Mesothelial cell of epicardium (in vitro differentiated cells): ENCODE measurements around the gene HDAC10. TPM values are rescaled to one million over a fixed set of nuclear protein-coding genes. Genes with fewer than 3 reads are reported as not detected.

Experiments
- DNase-seq, 2 experiments: peaks; one replicate each; pipeline ENCODE4 v3.0.0; 2021; ENCODE audit warnings: low spot score in 2 of 2; ENCODE audit not compliant: unreplicated experiment in 2 of 2
- H3K27ac Mint-ChIP-seq: 2 replicates; pipeline ENCODE4 v1.8.0; 2021; ENCODE audit warnings: mixed read lengths
- H3K27me3 Mint-ChIP-seq: 2 replicates; pipeline ENCODE4 v1.8.0; 2021; ENCODE audit warnings: low read depth, mixed read lengths
- H3K36me3 Mint-ChIP-seq: 2 replicates; pipeline ENCODE4 v1.8.0; 2021; ENCODE audit warnings: mixed read lengths
- H3K4me1 Mint-ChIP-seq: 2 replicates; pipeline ENCODE4 v1.8.0; 2021; ENCODE audit warnings: mixed read lengths
- H3K4me3 Mint-ChIP-seq: 2 replicates; pipeline ENCODE4 v1.8.0; 2021; ENCODE audit warnings: mild to moderate bottlenecking, moderate library complexity, mixed read lengths
- H3K9me3 Mint-ChIP-seq: 2 replicates; pipeline ENCODE4 v1.8.0; 2021; ENCODE audit warnings: mixed read lengths
- total RNA-seq: library from RNA; stranded (reverse); gene quantifications from 3 replicates; pipeline ENCODE4 v1.2.1, GENCODE V29; 2021
- TF ChIP-seq, protein P1 (sequence below): fragments of 200-600 bp; sonication (generic); IDR thresholded peaks from one replicate; pipeline ENCODE4 v1.5.0; 2021; ENCODE audit warnings: antibody characterized with exemption; ENCODE audit not compliant: unreplicated experiment

Gene HDAC10
- total RNA-seq, 1 donor from 2014 or later, result 79.5 TPM

DNA sequence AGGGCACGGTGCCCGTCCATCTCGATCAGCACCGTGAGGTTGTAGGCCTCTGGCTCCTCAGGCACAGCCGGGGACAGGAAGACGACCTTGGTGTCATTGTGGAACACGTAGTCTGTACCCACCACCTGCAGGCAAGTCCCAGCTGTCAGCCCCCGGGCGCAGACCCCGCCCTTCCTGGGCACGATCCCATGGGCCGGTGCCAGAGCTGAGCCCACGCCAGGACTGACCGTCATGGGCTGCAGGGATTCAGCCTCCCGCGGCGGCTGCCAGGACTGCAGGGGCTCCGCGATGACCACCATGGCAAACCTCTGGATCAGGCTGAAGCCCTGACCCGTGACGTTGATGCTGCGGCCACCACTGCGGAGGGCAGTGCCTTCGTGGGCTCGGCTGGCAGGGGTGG is 30.9 kb upstream of the HDAC10 start:
- H3K4me3 Mint-ChIP-seq, result no peak overlapping the region
- DNase-seq, result no peak
- TF ChIP-seq, protein P1, sequence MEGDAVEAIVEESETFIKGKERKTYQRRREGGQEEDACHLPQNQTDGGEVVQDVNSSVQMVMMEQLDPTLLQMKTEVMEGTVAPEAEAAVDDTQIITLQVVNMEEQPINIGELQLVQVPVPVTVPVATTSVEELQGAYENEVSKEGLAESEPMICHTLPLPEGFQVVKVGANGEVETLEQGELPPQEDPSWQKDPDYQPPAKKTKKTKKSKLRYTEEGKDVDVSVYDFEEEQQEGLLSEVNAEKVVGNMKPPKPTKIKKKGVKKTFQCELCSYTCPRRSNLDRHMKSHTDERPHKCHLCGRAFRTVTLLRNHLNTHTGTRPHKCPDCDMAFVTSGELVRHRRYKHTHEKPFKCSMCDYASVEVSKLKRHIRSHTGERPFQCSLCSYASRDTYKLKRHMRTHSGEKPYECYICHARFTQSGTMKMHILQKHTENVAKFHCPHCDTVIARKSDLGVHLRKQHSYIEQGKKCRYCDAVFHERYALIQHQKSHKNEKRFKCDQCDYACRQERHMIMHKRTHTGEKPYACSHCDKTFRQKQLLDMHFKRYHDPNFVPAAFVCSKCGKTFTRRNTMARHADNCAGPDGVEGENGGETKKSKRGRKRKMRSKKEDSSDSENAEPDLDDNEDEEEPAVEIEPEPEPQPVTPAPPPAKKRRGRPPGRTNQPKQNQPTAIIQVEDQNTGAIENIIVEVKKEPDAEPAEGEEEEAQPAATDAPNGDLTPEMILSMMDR, result no peak
- peak overlapping the region; percentile 67 for H3K27ac Mint-ChIP-seq
- H3K4me1 Mint-ChIP-seq, result peaks cover 8% of the 10 kb centered on the region
- peaks cover 15% of the 10 kb centered on the region for H3K36me3 Mint-ChIP-seq
- no peaks in the 10 kb centered on the region for H3K27me3 Mint-ChIP-seq
- no peaks in the 10 kb centered on the region for H3K9me3 Mint-ChIP-seq

DNA sequence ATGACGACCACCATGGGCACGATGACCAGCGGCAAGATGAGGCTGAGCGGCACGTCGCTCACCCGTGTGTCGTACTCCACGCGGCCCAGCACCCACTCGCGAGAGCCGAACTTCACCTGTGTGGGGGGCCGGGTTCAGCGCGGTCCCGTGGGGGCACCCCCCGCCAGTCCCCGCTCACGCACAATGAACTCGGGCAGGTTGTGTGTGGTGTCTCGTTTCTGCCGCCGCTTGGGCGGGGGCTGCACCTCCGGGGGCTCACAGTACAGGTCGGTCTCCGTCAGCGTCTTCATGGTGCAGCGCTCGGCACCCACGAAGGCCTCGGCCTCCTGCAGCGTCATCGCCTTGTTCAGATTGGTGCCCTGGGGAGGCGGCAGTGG is 30.3 kb upstream of the HDAC10 start:
- TF ChIP-seq, protein P1, result no peak
- peaks cover 8% of the 10 kb centered on the region for H3K4me1 Mint-ChIP-seq
- peaks cover 15% of the 10 kb centered on the region for H3K36me3 Mint-ChIP-seq
- no peak overlapping the region for H3K4me3 Mint-ChIP-seq
- H3K27ac Mint-ChIP-seq, result no peak overlapping the region
- no peaks in the 10 kb centered on the region for H3K9me3 Mint-ChIP-seq
- no peak for DNase-seq
- H3K27me3 Mint-ChIP-seq, result no peaks in the 10 kb centered on the region

DNA sequence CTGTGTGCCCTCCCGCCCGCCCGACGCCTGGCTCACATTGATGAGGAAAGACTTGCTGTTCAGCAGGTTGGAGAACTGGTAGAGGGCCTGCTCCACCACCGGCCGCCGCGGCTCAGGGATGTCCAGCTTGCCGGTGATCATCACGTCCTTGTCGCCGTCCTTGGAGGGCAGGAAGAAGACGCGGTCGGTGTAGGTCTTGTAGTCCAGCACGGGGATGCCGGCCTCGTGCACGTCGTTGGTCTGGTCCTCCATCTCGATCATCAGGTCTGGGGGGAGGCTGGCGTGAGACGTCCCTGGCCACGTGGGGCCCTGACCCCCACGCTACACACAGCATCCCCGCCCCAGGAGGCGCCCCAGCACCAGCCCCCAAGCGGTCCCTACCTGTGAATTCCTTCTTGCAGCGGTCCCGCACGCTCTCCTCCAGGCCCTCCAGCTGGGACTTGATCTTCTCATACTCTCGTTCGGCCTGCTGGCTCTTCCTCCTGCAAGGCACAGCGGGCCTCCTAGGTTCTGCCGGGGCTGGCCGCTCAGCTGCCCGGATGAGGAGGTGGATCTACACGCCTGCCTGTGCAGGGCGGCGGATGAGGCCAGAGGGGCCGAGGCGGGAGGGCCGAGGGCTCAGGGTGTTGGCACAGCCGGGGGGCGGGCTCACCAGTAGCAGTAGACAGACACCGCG is 29.8 kb upstream of the HDAC10 start:
- Mint-ChIP-seq H3K4me3 (no peak overlapping the region), H3K4me1 (peaks cover 8% of the 10 kb centered on the region), H3K36me3 (peaks cover 13% of the 10 kb centered on the region), H3K27ac (peak overlapping the region; percentile 47), H3K27me3 (no peaks in the 10 kb centered on the region), H3K9me3 (no peaks in the 10 kb centered on the region)
- DNase-seq, result no peak
- TF ChIP-seq, protein P1, result no peak

GRCh38 chr22:50280022-50280707 is 29.1 kb upstream of the HDAC10 start:
- Mint-ChIP-seq H3K4me3 (no peak overlapping the region), H3K27ac (no peak overlapping the region), H3K4me1 (peaks cover 8% of the 10 kb centered on the region), H3K36me3 (peaks cover 12% of the 10 kb centered on the region), H3K27me3 (no peaks in the 10 kb centered on the region), H3K9me3 (no peaks in the 10 kb centered on the region)
- DNase-seq, result no peak
- TF ChIP-seq, protein P1, result no peak

DNA sequence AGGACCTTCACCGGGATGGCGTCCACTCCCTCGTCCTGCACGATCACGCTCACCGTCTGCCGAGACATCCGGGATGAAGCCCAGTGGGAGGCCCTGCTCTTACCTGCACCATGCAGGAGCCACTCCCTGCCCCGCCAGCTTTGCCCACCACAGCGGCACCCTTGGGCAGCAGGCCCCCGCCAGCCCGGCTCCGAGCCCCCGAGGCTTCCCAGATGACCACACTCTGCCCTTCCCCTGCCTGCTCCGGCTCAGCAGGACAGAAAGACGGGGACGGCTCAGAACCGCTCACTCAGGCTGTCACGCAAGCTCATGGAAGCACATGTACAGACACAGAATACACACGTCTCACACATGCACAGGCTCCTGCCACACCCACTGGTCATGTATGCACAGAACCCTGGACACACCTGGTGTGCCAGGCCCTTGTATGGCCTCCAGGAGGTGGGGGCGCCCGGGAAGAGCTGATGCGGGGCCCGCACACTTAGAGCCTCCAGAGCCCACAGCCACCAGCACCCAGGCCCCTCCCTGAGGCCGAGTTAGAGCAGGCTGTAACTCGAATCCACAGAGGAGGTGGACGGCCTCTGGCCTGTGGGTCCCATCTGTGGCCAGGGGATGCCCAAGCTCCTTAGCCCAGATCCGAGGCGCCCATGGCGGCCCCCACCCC is 28.0 kb upstream of the HDAC10 start:
- no peak overlapping the region for H3K27ac Mint-ChIP-seq
- no peaks in the 10 kb centered on the region for H3K27me3 Mint-ChIP-seq

More for the DNA sequence above, 28.0 kb upstream of the HDAC10 start:
- Mint-ChIP-seq H3K4me1 (peaks cover 8% of the 10 kb centered on the region), H3K36me3 (peaks cover 18% of the 10 kb centered on the region), H3K9me3 (no peaks in the 10 kb centered on the region), H3K4me3 (no peak overlapping the region)
- TF ChIP-seq, protein P1, result no peak
- no peak for DNase-seq
